ENCODE measurements around the gene CAP2.

- TF ChIP-seq POLR2A (IDR thresholded peaks at IDR 0.05) (no peak), CTCF (IDR thresholded peaks at IDR 0.05) (no peak)
These were observed 83.1 kb downstream of the CAP2 start for GRCh38 chr6:17476511-17476910.

Data from transverse colon (tissue), 3 donors.